ENCODE results near the gene ZPLD1. TPM values are rescaled to one million over a fixed set of nuclear protein-coding genes. Genes with fewer than 3 reads are reported as not detected.

The ZPLD1 gene
- total and polyA plus RNA-seq, 2 of the 4 experiments (the other 2 are of a cell fraction): under 0.01 to 0.03 TPM

DNA sequence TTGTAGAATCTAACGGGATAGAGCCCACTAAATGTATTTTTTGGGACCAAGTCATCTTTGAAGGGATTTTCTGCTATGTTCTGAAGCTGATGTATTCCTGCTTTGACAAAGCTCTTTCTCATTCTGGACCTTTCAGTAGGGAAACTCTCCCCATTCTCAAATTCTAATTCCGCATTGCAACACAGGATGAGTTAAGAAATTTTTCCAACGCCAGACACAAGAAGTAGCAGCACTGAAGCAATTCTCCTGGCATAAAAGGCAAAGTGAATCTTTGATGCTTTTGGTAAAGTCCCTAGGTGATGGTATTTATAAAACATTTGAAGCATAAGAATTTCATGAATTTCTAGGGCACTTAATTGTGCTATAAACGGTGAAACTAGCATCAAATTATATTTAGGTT lies 76.8 kb downstream of the ZPLD1 start:
- Histone ChIP-seq H2BK15ac (ENCODE audit: low read depth, low read length) (no peak overlapping the region), H3K27ac (ENCODE audit: insufficient read depth, low read length) (no peak overlapping the region), H3K4me3 (ENCODE audit: insufficient read depth, low read depth, low read length) (no peak overlapping the region), H3K27me3 (ENCODE audit: control insufficient read depth, insufficient read depth, low read length) (no peaks in the 10 kb centered on the region), H3K9ac (ENCODE audit: low read depth, low read length) (no peak overlapping the region), H2AK5ac (ENCODE audit: low read depth, low read length) (no peak overlapping the region), H4K8ac (ENCODE audit: low read depth in 2 of 2, low read length in 2 of 2) (no peak overlapping the region), H2BK120ac (ENCODE audit: low read depth, low read length) (no peak overlapping the region), H3K9me3 (ENCODE audit: control insufficient read depth, insufficient read depth, low read length) (no peaks in the 10 kb centered on the region), H3K4ac (ENCODE audit: low read depth, low read length) (no peak overlapping the region), H2BK20ac (ENCODE audit: low read depth, low read length) (no peak overlapping the region), H3K14ac (replicated peaks; ENCODE audit: low read depth, low read length) (no peak overlapping the region), H3K56ac (ENCODE audit: extremely low read depth, insufficient read depth, low read length) (no peak overlapping the region), H3K9me1 (ENCODE audit: insufficient read depth, low read length) (no peaks in the 10 kb centered on the region), H3K4me1 (ENCODE audit: control insufficient read depth, insufficient read depth, low read length) (no peaks in the 10 kb centered on the region), H4K5ac (ENCODE audit: low read depth, low read length) (no peak overlapping the region), H3K79me1 (ENCODE audit: low read depth in 1 of 2, low read length in 2 of 2) (no peaks in the 10 kb centered on the region), H3K23ac (ENCODE audit: low read depth, low read length) (no peak overlapping the region), H3K4me2 (ENCODE audit: low read depth, low read length) (no peak overlapping the region), H4K20me1 (ENCODE audit: insufficient read depth, low read length) (no peaks in the 10 kb centered on the region), H2AK9ac (replicated peaks; ENCODE audit: low read depth, low read length, poor library complexity) (no peak overlapping the region), H4K91ac (ENCODE audit: insufficient read depth, low read depth, low read length) (no peak overlapping the region), H3K36me3 (ENCODE audit: control insufficient read depth, insufficient read depth, low read length) (no peaks in the 10 kb centered on the region), H2BK5ac (ENCODE audit: low read depth, low read length, poor library complexity, severe bottlenecking) (no peak overlapping the region), H2AFZ (replicated peaks; ENCODE audit: low read length, poor library complexity) (no peak overlapping the region), H3K18ac (ENCODE audit: low read depth, low read length) (no peak overlapping the region)
- in situ Hi-C loops (cut with MboI; ENCODE audit: low sequenced_read_pairs): no loop called here
- intact Hi-C loops (cut with micrococcal nuclease): no loop called here
- no peak for TF ChIP-seq CHD1 (IDR thresholded peaks at IDR 0.05; ENCODE audit: low read depth, low read length)
- no peak for TF ChIP-seq FOS (IDR thresholded peaks at IDR 0.05; ENCODE audit: low read depth, low read length)
- TF ChIP-seq MXI1 (IDR thresholded peaks at IDR 0.05; ENCODE audit: borderline replicate concordance, low read depth, low read length): no peak
- WGBS, 2 experiments (ENCODE audit: extremely low coverage in 2 of 2, insufficient read length in 1 of 2): no CpG with 5 or more reads among the region's 4 CpGs
- ChIA-PET POLR2A (ENCODE audit: unreplicated experiment) (no interaction called here), CTCF (no interaction called here)
- ATAC-seq (ENCODE audit: low read depth): no peak
- no peak for DNase-seq
- dilution Hi-C loops (cut with HindIII; ENCODE audit: low sequenced_read_pairs, unreplicated experiment): no loop called here
- no TSS peak for BruUV-seq (replicated peaks)
